GM18909 (cell line): Measurements from ENCODE around the gene KHK.

Experiments used
- ATAC-seq: cut with Tn5 transposase; IDR thresholded peaks from one replicate; pipeline ENCODE4 v1.9.1; 2021; ENCODE audit warnings: mild to moderate bottlenecking; ENCODE audit not compliant: unreplicated experiment, poor library complexity

Gene KHK

GRCh38 chr2:27080603-27080936, 6.0 kb upstream of the KHK start:
- ATAC-seq, result no peak

DNA sequence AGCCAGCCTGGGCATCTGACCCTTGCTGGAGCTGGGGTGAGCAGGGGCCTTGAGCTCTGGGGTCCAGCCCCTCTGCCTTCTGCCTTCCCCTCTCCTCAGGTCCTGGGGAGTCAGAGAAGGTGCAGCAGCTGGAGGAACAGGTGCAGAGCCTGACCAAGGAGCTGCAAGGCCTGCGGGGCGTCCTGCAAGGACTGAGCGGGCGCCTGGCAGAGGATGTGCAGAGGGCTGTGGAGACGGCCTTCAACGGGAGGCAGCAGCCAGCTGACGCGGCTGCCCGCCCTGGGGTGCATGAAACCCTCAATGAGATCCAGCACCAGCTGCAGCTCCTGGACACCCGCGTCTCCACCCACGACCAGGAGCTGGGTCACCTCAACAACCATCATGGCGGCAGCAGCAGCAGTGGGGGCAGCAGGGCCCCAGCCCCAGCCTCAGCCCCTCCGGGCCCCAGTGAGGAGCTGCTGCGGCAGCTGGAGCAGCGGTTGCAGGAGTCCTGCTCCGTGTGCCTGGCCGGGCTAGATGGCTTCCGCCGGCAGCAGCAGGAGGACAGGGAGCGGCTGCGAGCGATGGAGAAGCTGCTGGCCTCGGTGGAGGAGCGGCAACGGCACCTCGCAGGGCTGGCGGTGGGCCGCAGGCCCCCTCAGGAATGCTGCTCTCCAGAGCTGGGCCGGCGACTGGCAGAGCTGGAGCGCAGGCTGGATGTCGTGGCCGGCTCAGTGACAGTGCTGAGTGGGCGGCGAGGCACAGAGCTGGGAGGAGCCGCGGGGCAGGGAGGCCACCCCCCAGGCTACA, 4.4 kb upstream of the KHK start:
- ATAC-seq, result no peak

DNA sequence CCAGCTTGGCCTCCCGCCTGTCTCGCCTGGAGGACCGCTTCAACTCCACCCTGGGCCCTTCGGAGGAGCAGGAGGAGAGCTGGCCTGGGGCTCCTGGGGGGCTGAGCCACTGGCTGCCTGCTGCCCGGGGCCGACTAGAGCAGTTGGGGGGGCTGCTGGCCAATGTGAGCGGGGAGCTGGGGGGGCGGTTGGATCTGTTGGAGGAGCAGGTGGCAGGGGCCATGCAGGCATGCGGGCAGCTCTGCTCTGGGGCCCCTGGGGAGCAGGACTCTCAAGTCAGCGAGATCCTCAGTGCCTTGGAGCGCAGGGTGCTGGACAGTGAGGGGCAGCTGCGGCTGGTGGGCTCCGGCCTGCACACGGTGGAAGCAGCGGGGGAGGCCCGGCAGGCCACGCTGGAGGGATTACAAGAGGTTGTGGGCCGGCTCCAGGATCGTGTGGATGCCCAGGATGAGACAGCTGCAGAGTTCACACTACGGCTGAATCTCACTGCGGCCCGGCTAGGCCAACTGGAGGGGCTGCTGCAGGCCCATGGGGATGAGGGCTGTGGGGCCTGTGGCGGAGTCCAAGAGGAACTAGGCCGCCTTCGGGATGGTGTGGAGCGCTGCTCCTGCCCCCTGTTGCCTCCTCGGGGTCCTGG, 3.7 kb upstream of the KHK start:
- ATAC-seq, result no peak

DNA sequence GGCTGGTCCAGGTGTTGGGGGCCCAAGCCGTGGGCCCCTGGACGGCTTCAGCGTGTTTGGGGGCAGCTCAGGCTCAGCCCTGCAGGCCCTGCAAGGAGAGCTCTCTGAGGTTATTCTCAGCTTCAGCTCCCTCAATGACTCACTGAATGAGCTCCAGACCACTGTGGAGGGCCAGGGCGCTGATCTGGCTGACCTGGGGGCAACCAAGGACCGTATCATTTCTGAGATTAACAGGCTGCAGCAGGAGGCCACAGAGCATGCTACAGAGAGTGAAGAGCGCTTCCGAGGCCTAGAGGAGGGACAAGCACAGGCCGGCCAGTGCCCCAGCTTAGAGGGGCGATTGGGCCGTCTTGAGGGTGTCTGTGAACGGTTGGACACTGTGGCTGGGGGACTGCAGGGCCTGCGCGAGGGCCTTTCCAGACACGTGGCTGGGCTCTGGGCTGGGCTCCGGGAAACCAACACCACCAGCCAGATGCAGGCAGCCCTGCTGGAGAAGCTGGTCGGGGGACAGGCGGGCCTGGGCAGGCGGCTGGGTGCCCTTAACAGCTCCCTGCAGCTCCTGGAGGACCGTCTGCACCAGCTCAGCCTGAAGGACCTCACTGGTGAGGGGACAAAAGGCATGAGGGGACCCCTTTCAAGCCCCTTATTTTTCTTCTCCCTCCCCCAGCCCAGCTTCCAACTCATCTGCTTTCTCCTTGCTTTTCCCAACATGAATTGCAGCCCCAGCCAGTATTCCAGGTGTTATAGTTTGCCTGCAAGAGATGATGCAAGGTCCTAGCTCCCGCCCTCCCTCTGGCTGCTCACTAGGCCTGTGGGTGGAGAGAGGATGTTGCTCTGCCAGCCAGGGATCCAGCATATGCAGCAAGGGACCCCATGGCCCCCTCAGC, 2.9 kb upstream of the KHK start:
- ATAC-seq, result no peak

GRCh38 chr2:27084297-27085061, 2.1 kb upstream of the KHK start:
- no peak for ATAC-seq

- no peak for ATAC-seq
Observed at GRCh38 chr2:27085062-27085672, 1.4 kb upstream of the KHK start.

DNA sequence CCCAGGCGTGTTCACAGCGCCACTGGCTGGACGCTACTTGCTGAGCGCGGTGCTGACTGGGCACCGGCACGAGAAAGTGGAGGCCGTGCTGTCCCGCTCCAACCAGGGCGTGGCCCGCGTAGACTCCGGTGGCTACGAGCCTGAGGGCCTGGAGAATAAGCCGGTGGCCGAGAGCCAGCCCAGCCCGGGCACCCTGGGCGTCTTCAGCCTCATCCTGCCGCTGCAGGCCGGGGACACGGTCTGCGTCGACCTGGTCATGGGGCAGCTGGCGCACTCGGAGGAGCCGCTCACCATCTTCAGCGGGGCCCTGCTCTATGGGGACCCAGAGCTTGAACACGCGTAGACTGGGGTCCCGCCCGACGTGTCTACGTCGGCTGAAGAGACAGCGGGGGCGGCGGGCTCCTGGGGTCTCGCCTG, 891 bp upstream of the KHK start:
- ATAC-seq, result peak; percentile 16

DNA sequence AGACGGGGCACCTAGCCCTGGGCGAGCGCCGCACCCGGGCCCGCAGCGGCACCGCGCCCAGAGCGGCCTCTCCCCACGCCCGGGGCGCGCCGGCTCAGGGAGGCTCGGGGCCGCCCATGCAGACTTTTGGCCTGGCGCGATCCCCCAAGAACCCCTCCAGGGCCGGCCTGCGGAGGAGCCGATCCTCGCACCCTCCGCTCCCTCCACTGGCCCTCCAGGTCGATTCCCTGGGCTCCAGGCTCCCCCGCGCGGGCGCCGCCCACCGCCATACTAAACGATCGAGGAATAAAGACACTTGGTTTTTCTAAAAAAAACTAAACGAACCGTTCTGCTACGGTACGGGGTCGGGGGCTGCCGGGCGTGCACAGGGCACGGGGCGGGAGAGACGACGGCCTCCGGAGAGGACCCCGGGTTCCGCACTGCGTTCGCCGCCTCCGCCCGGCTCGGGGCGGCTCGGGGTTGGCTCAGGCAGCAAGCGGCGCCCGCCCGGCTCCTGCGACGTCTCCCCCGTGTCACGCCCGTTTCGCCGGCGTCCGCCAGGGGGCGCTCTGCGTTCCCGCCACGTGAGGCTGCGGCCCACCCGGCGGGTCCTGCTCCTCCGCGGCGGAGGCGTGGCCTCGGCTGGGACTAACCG, 365 bp upstream of the KHK start:
- ATAC-seq, result peak; percentile 78

GRCh38 chr2:27087823-27088410, 1.3 kb downstream of the KHK start:
- no peak for ATAC-seq

DNA sequence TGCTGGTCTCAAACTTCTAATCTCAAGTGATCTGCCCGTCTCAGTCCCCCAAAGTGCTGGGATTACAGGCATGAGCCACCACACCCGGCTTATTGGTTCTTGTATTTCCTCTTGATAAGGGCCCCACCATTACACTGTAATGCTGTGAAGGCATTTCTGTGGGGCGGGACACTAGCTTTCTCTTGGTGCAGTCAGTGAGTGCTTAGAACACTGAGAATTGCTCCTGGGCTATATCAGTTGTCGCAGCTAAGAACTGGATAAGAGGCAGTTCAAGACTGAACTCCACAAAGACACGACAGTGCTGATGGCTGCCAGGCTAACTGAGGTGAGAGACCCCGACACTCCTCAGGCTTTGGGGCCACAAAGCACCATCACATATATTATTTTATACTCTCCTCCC, 2.1 kb downstream of the KHK start:
- no peak for ATAC-seq

DNA sequence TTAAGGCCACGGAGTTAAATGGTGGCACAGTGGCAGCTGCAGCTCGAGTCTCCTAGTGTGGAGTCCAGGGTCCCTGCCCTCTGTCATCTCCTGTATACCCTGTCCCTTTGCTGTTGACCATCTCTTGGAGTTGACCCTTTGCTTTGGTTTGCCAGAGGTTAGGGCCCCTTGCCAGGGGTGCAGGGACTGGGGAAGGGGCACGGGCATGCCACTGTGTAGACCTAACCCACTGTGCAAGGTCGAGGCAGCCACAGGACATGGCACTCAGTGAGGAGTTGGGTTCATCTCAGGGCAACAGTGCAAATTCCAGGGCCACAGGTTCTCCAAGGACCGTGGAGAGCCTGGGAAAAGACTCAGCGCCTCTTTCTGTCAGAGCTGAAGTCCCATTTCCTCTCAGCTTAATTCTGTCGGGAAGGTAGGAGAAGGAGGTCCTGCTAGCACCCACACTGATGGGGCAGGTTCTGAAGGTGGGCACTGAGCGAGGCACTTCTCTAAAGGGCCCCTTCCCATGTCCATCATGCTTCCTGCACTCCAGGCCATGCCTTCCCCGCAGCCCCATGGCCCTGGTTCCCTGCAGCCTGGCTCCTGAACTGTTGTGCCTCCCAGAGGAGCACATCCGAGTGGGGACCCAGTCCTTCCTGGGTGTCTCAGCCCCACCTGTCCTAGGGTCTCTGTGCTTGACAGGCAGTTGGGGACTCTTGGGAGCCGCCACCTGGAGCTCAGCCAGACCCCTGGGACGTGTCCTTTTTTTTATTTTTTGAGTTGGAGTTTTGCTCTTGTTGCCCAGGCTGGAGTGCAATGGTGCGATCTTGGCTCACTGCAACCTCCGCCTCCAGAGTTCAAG, 2.8 kb downstream of the KHK start:
- ATAC-seq, result no peak

GRCh38 chr2:27091746-27092695, 5.4 kb downstream of the KHK start:
- no peak for ATAC-seq

DNA sequence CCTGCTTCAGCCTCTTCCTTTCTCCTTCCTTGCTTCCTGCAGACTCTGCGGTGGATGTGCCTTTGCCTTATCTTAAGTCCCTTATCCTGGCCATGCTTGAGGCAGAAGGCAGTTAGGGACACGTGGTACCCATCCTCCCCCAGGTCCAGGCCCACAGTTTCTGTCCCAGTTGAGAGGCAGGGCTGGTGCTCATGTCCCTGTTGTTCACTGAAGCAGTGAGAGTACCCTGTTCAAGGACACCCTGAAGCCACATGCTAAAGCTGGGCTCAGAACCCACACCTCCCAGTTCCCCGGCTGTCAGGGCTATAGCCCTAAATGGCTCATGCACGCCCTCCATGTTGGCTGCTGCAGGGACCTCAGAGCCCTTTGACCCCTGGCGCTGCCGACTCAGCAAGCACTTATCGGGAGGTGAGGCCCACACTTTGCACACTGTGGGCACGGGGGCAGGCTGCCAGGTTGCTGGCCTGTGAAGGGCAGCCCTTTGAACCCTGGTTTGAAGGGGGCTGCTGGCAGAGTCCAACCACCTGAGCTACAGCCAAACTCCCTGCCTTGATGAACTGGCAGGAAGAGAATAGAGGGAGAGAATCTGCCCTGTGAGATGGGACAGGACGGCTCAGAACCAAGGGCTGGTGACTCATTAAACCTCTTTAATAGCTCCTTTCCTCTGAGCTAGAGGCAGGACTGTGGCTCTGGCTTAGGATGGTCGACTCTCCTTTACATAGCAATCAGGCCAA, 6.3 kb downstream of the KHK start:
- no peak for ATAC-seq

DNA sequence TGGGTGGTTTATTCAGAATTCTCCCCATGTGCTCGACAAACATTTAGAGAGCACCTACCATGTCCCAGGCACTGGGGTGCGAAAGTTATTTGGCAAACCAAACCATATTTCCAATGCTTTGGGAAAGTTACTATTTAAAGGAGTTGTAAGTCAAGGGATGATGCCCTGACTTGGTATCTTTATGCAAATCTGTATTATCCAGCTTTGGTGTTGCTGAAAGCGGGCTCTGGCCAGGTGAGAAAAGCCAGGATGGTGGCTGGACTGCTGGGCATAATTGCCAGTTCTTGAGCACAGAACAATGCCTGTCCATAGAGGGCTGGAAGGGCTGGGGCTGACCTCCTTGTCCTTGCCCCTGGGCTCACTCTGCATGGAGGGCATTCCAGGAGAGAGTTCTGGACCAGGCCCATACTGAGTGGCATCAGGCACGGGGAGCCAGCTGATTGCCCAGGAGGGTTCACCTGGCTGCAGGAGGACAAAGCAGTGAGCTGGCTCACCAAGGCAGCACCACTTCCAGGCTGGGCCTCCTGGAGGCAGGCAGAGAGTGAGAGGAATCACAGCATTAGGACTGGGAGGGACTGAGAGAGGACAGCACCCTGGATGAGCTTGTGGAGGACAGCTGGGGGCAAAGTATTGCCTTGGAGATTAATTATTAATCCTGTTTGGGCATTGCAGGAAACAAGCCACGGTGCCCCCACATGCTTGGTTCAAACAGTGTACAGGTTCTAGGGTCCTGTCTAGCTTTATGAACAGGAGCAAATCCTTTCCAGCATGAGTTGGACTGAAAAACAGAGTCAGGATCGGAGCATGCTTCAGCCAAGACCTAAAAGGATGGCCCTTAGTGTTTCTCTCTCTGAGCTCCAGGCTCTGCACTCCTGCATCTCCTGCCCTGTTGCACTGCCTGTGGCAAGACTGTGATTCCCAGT, 7.1 kb downstream of the KHK start:
- ATAC-seq, result no peak

- no peak for ATAC-seq
Observed at GRCh38 chr2:27094353-27094984, 7.9 kb downstream of the KHK start.
